A549 (cell line): Measurements from ENCODE around the gene RASSF4.

ENCODE experiments used
- CEBPB ChIP-seq, 2 experiments: fragments of >200 bp in 1 of 2; sonication (Bioruptor Twin) in 1 of 2; formaldehyde crosslinking in 1 of 2; IDR thresholded peaks; 2 replicates each; pipeline ENCODE4 v1.6.1; 2012 to 2016
- JUN ChIP-seq, 2 experiments: fragments of >200 bp; sonication (Bioruptor Twin); formaldehyde crosslinking; IDR thresholded peaks; 2 replicates in 1 of 2; 3 replicates in 1 of 2; pipeline ENCODE4 v1.6.1; 2016 to 2017
- NR3C1 ChIP-seq: fragments of >200 bp; sonication (Bioruptor Twin); formaldehyde crosslinking; IDR thresholded peaks from 3 replicates; pipeline ENCODE4 v1.6.1; 2017
- POLR2A ChIP-seq: IDR thresholded peaks from 2 replicates; pipeline ENCODE4 v1.6.1; 2012; ENCODE audit warnings: mild to moderate bottlenecking, low read length
- RAD21 ChIP-seq, 2 experiments: fragments of >200 bp in 1 of 2; sonication (Bioruptor Twin) in 1 of 2; formaldehyde crosslinking in 1 of 2; IDR thresholded peaks in 1 of 2; conservative IDR thresholded peaks in 1 of 2; 2 replicates in 1 of 2; 3 replicates in 1 of 2; pipeline ENCODE4 v1.6.1; 2012 to 2018; ENCODE audit warnings: inconsistent platforms in 1 of 2
- RFX5 ChIP-seq: fragments of 450-650 bp; IDR thresholded peaks from 2 replicates; pipeline ENCODE4 v1.7.1; 2014; ENCODE audit warnings: antibody characterized with exemption, mild to moderate bottlenecking, moderate library complexity
- SMC3 ChIP-seq: fragments of >200 bp; sonication (Bioruptor Twin); formaldehyde crosslinking; IDR thresholded peaks from 3 replicates; pipeline ENCODE4 v1.6.1; 2018; ENCODE audit warnings: inconsistent platforms
- TF ChIP-seq, protein P1 (sequence below): fragments of 200-600 bp; sonication (generic); IDR thresholded peaks from 2 replicates; pipeline ENCODE4 v1.6.1; 2016; ENCODE audit warnings: antibody characterized with exemption, mild to moderate bottlenecking, moderate library complexity
- TF ChIP-seq, protein P2 (sequence below): fragments of >200 bp; sonication (Bioruptor Twin); formaldehyde crosslinking; IDR thresholded peaks from 3 replicates; pipeline ENCODE4 v1.5.1; 2016

DNA sequence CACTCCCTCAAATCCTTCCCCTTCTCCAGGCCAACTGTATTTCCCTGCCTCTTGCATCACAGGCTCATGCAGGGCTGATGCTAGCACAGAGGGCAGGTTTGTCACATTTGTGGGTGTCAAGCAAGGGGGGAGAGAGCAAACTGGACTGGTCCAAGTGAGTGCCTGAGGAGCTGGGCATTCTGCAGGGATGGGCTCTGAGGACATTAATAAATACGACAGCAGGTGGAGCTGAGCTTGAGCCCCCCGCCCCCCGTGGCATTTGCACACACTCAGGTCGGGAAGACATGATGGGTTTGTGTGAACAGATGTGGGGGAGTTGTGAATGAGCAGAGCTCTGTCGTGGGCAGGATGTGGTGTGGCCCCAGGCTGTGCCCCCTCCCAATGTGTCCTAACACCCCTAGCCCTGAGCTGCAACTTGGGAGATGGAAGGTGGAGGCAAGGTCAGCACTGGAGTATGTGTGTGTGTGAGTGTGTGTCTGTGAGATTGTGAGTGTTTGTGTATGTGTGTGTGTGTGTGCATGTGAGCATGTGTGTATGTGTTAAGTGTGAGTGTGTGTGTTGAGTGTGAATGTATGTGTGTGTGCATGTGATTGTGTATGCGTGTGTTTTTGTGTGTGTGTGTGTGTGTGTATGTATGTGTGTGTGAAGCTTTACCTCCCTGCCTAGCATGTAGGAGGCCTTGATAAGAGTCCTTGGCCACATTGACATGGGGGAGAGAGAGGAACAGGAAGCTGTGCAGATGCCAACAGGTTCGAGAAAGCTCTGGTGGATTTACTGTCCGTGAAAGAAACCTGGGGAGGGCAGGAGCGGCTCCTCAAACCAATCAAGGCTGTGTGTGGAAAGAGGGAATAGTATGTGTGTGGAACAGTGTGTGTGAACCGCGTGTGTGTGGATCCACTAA, 9.1 kb downstream of the RASSF4 start:
- no peak for TF ChIP-seq CEBPB (IDR thresholded peaks at IDR 0.05)
- no peak for TF ChIP-seq POLR2A
- no peak for TF ChIP-seq SMC3
- TF ChIP-seq JUN (IDR thresholded peaks at IDR 0.05) = no peak
- no peak for TF ChIP-seq NR3C1
- TF ChIP-seq RAD21 (conservative IDR thresholded peaks at IDR 0.05 in 1 of 2, IDR thresholded peaks at IDR 0.05 in 1 of 2) = no peak
- no peak for TF ChIP-seq RFX5
- TF ChIP-seq, protein P1, sequence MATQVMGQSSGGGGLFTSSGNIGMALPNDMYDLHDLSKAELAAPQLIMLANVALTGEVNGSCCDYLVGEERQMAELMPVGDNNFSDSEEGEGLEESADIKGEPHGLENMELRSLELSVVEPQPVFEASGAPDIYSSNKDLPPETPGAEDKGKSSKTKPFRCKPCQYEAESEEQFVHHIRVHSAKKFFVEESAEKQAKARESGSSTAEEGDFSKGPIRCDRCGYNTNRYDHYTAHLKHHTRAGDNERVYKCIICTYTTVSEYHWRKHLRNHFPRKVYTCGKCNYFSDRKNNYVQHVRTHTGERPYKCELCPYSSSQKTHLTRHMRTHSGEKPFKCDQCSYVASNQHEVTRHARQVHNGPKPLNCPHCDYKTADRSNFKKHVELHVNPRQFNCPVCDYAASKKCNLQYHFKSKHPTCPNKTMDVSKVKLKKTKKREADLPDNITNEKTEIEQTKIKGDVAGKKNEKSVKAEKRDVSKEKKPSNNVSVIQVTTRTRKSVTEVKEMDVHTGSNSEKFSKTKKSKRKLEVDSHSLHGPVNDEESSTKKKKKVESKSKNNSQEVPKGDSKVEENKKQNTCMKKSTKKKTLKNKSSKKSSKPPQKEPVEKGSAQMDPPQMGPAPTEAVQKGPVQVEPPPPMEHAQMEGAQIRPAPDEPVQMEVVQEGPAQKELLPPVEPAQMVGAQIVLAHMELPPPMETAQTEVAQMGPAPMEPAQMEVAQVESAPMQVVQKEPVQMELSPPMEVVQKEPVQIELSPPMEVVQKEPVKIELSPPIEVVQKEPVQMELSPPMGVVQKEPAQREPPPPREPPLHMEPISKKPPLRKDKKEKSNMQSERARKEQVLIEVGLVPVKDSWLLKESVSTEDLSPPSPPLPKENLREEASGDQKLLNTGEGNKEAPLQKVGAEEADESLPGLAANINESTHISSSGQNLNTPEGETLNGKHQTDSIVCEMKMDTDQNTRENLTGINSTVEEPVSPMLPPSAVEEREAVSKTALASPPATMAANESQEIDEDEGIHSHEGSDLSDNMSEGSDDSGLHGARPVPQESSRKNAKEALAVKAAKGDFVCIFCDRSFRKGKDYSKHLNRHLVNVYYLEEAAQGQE = no peak
- TF ChIP-seq, protein P2, sequence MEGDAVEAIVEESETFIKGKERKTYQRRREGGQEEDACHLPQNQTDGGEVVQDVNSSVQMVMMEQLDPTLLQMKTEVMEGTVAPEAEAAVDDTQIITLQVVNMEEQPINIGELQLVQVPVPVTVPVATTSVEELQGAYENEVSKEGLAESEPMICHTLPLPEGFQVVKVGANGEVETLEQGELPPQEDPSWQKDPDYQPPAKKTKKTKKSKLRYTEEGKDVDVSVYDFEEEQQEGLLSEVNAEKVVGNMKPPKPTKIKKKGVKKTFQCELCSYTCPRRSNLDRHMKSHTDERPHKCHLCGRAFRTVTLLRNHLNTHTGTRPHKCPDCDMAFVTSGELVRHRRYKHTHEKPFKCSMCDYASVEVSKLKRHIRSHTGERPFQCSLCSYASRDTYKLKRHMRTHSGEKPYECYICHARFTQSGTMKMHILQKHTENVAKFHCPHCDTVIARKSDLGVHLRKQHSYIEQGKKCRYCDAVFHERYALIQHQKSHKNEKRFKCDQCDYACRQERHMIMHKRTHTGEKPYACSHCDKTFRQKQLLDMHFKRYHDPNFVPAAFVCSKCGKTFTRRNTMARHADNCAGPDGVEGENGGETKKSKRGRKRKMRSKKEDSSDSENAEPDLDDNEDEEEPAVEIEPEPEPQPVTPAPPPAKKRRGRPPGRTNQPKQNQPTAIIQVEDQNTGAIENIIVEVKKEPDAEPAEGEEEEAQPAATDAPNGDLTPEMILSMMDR = no peak
